SU-DHL-6 (cell line): ENCODE results near the gene PRPF31.

Source experiments
- CTCF ChIP-seq: fragments of 200-600 bp; sonication (generic); IDR thresholded peaks from one replicate; pipeline ENCODE4 v1.5.1; 2017; ENCODE audit warnings: antibody characterized with exemption, mild to moderate bottlenecking, low read length, moderate library complexity; ENCODE audit not compliant: insufficient read depth, poor library complexity, severe bottlenecking
- EZH2phosphoT487 ChIP-seq: fragments of 200-600 bp; sonication (generic), shearing (Covaris generic); conservative IDR thresholded peaks from 2 replicates; pipeline ENCODE4 v1.6.1; 2018; ENCODE audit warnings: mild to moderate bottlenecking, antibody characterized with exemption, low read length, moderate library complexity, mixed read lengths

GRCh38 chr19:54141356-54141755 lies 25.8 kb downstream of the PRPF31 start:
- TF ChIP-seq CTCF (no peak), EZH2phosphoT487 (no peak)
